A673 (cell line): ENCODE data around the gene MICAL3. TPM values are rescaled to one million over a fixed set of nuclear protein-coding genes. Genes with fewer than 3 reads are reported as not detected.

Source experiments
- BruUV-seq: library from RNA; stranded (reverse); fragments of 400-500 nt; replicated peaks from 2 replicates; lab custom pipeline; 2021; lab: Mats Ljungman, UMichigan
- CTCF ChIA-PET: fragments of 300-600 bp; sonication (Branson Sonifier 250); formaldehyde crosslinking; loops from one replicate; lab custom pipeline; 2022; ENCODE audit warnings: antibody characterized with exemption; lab: Charles Lee
- POLR2A ChIA-PET: fragments of 300-600 bp; sonication (Branson Sonifier 250); formaldehyde crosslinking; loops from one replicate; lab custom pipeline; 2022; ENCODE audit warnings: antibody characterized with exemption; ENCODE audit not compliant: low non-redundant PET; lab: Charles Lee
- DNase-seq: peaks from one replicate; pipeline ENCODE4 v3.0.0-alpha.2; 2015; ENCODE audit warnings: low spot score
- H3K27ac ChIP-seq: fragments of 200-600 bp; sonication (generic); 2 replicates; pipeline ENCODE4 v1.5.1; 2016; ENCODE audit warnings: mixed run types, low read depth, mild to moderate bottlenecking, mixed read lengths, antibody characterized with exemption, low read length; ENCODE audit not compliant: poor library complexity, severe bottlenecking
- H3K27me3 ChIP-seq: fragments of 200-600 bp; sonication (generic); replicated peaks from 2 replicates; pipeline ENCODE4 v1.6.1; 2017; ENCODE audit warnings: mixed run types, low read depth, mild to moderate bottlenecking, mixed read lengths, antibody characterized with exemption, low read length; ENCODE audit not compliant: insufficient read depth, poor library complexity
- H3K36me3 ChIP-seq: fragments of 200-600 bp; sonication (generic); 2 replicates; pipeline ENCODE4 v1.6.1; 2016; ENCODE audit warnings: mixed run types, mild to moderate bottlenecking, mixed read lengths, antibody characterized with exemption, low read length; ENCODE audit not compliant: insufficient read depth, poor library complexity, severe bottlenecking
- H3K4me1 ChIP-seq: fragments of 200-600 bp; sonication (generic); 2 replicates; pipeline ENCODE4 v1.6.1; 2017; ENCODE audit warnings: mixed run types, mild to moderate bottlenecking, mixed read lengths, antibody characterized with exemption, low read length; ENCODE audit not compliant: insufficient read depth, poor library complexity, severe bottlenecking
- H3K4me3 ChIP-seq: fragments of 200-600 bp; sonication (generic); 2 replicates; pipeline ENCODE4 v1.5.1; 2016; ENCODE audit warnings: low read depth, mixed run types, mild to moderate bottlenecking, mixed read lengths, low read length; ENCODE audit not compliant: poor library complexity, severe bottlenecking
- H3K9me3 ChIP-seq: fragments of 200-600 bp; sonication (generic); 2 replicates; pipeline ENCODE4 v1.6.1; 2016; ENCODE audit warnings: mixed run types, low read depth, mild to moderate bottlenecking, mixed read lengths, antibody characterized with exemption, low read length; ENCODE audit not compliant: poor library complexity, severe bottlenecking
- CTCF ChIP-seq: fragments of 300-800, 200-600 bp; sonication (generic); conservative IDR thresholded peaks from 2 replicates; pipeline ENCODE4 v1.5.1; 2017; ENCODE audit warnings: low read depth, mild to moderate bottlenecking, antibody characterized with exemption, low read length, moderate library complexity, mixed read lengths
- EZH2 ChIP-seq: fragments of 200-600 bp; sonication (generic); IDR thresholded peaks from 2 replicates; pipeline ENCODE4 v1.6.1; 2017; ENCODE audit warnings: borderline replicate concordance, low read depth, mild to moderate bottlenecking, mixed read lengths, antibody characterized with exemption, low read length; ENCODE audit not compliant: poor library complexity, severe bottlenecking
- intact Hi-C: fragments of 100-400 bp; cut with micrococcal nuclease; formaldehyde crosslinking; loops from one replicate; pipeline ENCODE4 v1.10.0; 2022; ENCODE audit not compliant: unreplicated experiment
- total RNA-seq: library from RNA; stranded (reverse); gene quantifications from 2 replicates; pipeline ENCODE4 v1.2.3, GENCODE V29; 2021

The MICAL3 gene
- total RNA-seq, 1 experiment from 2014 or later = 63.6 TPM

DNA sequence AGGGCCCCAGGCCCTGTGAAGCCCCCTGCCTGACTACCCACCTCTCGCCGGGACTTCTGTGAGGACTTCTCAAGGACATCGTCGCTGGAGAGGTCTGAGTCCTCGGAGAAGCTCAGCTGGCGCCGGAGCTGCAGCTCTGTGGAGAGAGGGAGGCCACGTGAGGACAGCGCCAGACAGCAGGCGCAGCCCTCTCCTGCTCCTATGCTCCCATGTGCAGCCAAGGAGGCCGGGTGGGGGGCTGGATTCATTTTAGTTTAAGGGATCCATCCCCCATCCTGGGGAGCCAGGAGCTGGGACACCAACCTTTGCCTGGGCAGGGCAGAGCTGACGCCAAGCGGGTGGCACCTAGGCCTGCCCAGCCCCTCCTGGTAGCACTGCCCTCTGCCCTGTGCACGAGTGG is 207.7 kb downstream of the MICAL3 start:
- no peaks in the 10 kb centered on the region for H3K36me3 ChIP-seq
- CTCF ChIA-PET = no interaction called here
- DNase-seq = no peak
- BruUV-seq = no TSS peak
- no peaks in the 10 kb centered on the region for H3K4me1 ChIP-seq
- H3K4me3 ChIP-seq = no peak overlapping the region
- TF ChIP-seq CTCF (no peak), EZH2 (no peak)
- no peak overlapping the region for H3K27ac ChIP-seq
- POLR2A ChIA-PET = no interaction called here
- no peaks in the 10 kb centered on the region for H3K9me3 ChIP-seq
- intact Hi-C loops = no loop called here
- H3K27me3 ChIP-seq = no peaks in the 10 kb centered on the region

DNA sequence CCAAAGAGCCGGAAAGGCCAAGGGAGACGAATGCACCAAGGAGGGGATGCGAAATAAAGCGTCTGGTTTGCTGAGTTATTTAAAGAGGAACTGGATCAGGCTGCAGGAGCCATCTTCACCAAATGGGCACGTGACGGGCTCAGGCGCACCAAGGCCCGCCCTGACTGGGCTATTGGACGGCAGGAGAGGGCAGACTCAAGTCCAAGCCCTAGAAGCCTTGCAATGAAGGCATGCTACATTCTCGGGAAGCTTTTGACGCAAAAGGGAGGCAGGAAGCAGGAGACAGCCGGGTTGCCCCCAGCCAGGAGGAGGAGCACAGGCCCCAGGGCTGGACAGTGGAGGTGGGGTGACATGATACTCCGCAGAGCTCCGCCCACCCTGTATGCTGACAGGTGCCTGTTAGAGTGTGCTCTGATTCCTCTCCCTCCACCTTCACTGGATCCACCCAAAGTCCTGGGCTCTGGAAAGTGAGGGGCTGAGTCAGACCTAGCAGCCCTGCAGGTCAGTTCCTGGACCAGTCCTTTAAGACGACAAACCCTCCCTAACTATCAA is 208.6 kb downstream of the MICAL3 start:
- TF ChIP-seq EZH2 (no peak), CTCF (no peak)
- no peak for DNase-seq
- Histone ChIP-seq H3K9me3 (no peaks in the 10 kb centered on the region), H3K27me3 (no peaks in the 10 kb centered on the region), H3K4me3 (no peak overlapping the region), H3K36me3 (peaks cover under 1% of the 10 kb centered on the region), H3K4me1 (no peaks in the 10 kb centered on the region), H3K27ac (no peak overlapping the region)
- no TSS peak for BruUV-seq
- intact Hi-C loops = no loop called here
- CTCF ChIA-PET = no interaction called here
- POLR2A ChIA-PET = no interaction called here

DNA sequence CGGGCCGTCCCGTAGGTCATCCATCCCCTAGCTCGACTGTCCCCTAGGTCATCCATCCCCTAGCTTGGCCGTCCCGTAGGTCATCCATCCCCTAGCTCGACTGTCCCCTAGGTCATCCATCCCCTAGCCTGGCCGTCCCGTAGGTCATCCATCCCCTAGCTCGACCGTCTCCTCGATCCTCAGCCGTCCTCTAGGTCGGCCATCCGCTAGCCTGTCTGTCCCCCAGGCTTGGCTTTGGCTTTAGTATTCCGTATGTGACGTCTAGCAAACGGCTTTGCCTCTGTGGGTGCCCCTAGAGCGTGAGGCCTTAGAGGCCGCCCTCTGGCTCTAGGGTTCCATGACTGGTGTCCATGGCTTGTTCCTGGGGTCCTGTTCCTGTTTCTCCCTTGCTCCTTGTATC is 209.5 kb downstream of the MICAL3 start:
- Histone ChIP-seq H3K27me3 (no peaks in the 10 kb centered on the region), H3K9me3 (no peaks in the 10 kb centered on the region), H3K4me1 (no peaks in the 10 kb centered on the region), H3K27ac (no peak overlapping the region), H3K4me3 (no peak overlapping the region), H3K36me3 (peaks cover 3% of the 10 kb centered on the region)
- no peak for DNase-seq
- intact Hi-C loops = no loop called here
- POLR2A ChIA-PET = no interaction called here
- CTCF ChIA-PET = no interaction called here
- BruUV-seq = no TSS peak
- no peak for TF ChIP-seq CTCF
- TF ChIP-seq EZH2 = no peak
